HepG2 (cell line): ENCODE data around the gene UNC93A. TPM values are rescaled to one million over a fixed set of nuclear protein-coding genes. Genes with fewer than 3 reads are reported as not detected.

Experiments used
- ATAC-seq: fragments of 200-7000 bp; cut with Tn5 transposase; 3 replicates; pipeline ENCODE4 v1.9.1; 2020; ENCODE audit warnings: mild to moderate bottlenecking, moderate library complexity
- BruUV-seq: library from RNA; stranded (reverse); fragments of 400-500 nt; replicated peaks from 2 replicates; lab custom pipeline; 2021; lab: Mats Ljungman, UMichigan
- CTCF ChIA-PET: fragments of 300-600 bp; formaldehyde crosslinking; extraction: SDS; loops from one replicate; lab custom pipeline; 2021; ENCODE audit warnings: low total read pairs, inconsistent platforms, low intra/inter-chr PET ratio; lab: Yijun Ruan, JAX
- POLR2A ChIA-PET: fragments of 350-600 bp; sonication (Branson Sonifier 250); formaldehyde crosslinking; loops from one replicate; lab custom pipeline; 2020; ENCODE audit warnings: antibody characterized with exemption, inconsistent platforms; lab: Yijun Ruan, JAX
- DNase-seq: peaks from one replicate; pipeline ENCODE4 v3.0.0-alpha.2; 2015; ENCODE audit warnings: low spot score
- FAIRE-seq: peaks from 3 replicates; lab custom pipeline; 2011; peaks lifted over from hg19 to GRCh38; lab: Jason Lieb, UNC
- H2AFZ ChIP-seq: one replicate; pipeline ENCODE4 v1.6.1; 2011; ENCODE audit warnings: low read length, inconsistent platforms
- H3K27ac ChIP-seq: fragments of 300-600 bp; 3 replicates; pipeline ENCODE4 v1.8.0; 2011; ENCODE audit warnings: mixed run types, mild to moderate bottlenecking, mixed read lengths, low read length, inconsistent platforms; ENCODE audit not compliant: insufficient read depth; ENCODE audit errors: extremely low read length
- H3K27me3 ChIP-seq, 2 experiments: fragments of 200-600 bp in 1 of 2; 2 replicates in 1 of 2; 3 replicates in 1 of 2; pipeline versions ENCODE4 v1.6.0 to v1.8.0; 2011; ENCODE audit warnings: low read length in 2 of 2, mild to moderate bottlenecking in 2 of 2, moderate library complexity in 2 of 2, inconsistent platforms in 1 of 2; ENCODE audit not compliant: insufficient read depth in 2 of 2, control insufficient read depth in 1 of 2
- H3K36me3 ChIP-seq, 2 experiments: fragments of 200-600 bp in 1 of 2; replicated peaks in 1 of 2; 2 replicates in 1 of 2; 3 replicates in 1 of 2; pipeline versions ENCODE4 v1.5.1 to v1.8.0; 2011; ENCODE audit warnings: low read length in 2 of 2, inconsistent platforms in 1 of 2; ENCODE audit not compliant: insufficient read depth in 2 of 2, control insufficient read depth in 1 of 2
- H3K4me1 ChIP-seq: 2 replicates; pipeline ENCODE4 v1.5.1; 2012; ENCODE audit warnings: low read length, inconsistent platforms; ENCODE audit not compliant: insufficient read depth
- H3K4me2 ChIP-seq: 2 replicates; pipeline ENCODE4 v1.6.0; 2011; ENCODE audit warnings: low read depth, low read length, inconsistent platforms
- H3K4me3 ChIP-seq, 3 experiments: fragments of 200-600 bp in 1 of 3; sonication (generic), shearing (Covaris generic) in 1 of 3; replicated peaks in 1 of 3; 2 replicates each; pipeline ENCODE4 v1.5.1; 2011 to 2016; ENCODE audit warnings: low read length in 3 of 3, inconsistent platforms in 2 of 3, low read depth in 2 of 3, mild to moderate bottlenecking in 2 of 3, control low read depth in 1 of 3, mixed read lengths in 1 of 3; ENCODE audit not compliant: insufficient read depth in 1 of 3
- H3K79me2 ChIP-seq: one replicate; pipeline ENCODE4 v1.6.1; 2011; ENCODE audit warnings: low read length, inconsistent platforms; ENCODE audit not compliant: insufficient read depth
- H3K9ac ChIP-seq: 2 replicates; pipeline ENCODE4 v1.6.0; 2011; ENCODE audit warnings: mild to moderate bottlenecking, low read depth, low read length, inconsistent platforms; ENCODE audit not compliant: insufficient read depth
- H3K9me3 ChIP-seq: 2 replicates; pipeline ENCODE4 v1.5.1; 2012; ENCODE audit warnings: mild to moderate bottlenecking, low read length
- H4K20me1 ChIP-seq: 2 replicates; pipeline ENCODE4 v1.6.0; 2011; ENCODE audit warnings: inconsistent platforms, mild to moderate bottlenecking, low read length, moderate library complexity; ENCODE audit not compliant: insufficient read depth
- HBP1 ChIP-seq: IDR thresholded peaks from 2 replicates; pipeline ENCODE4 v1.6.1; 2016; ENCODE audit warnings: low read depth, control low read depth
- PREB ChIP-seq: sonication (generic); formaldehyde crosslinking; IDR thresholded peaks from 2 replicates; pipeline ENCODE4 v1.4.0; 2020; ENCODE audit warnings: missing genetic modification reagents
- SNAPC2 ChIP-seq: sonication (generic); formaldehyde crosslinking; IDR thresholded peaks from 2 replicates; pipeline ENCODE4 v1.8.1; 2022; ENCODE audit warnings: mild to moderate bottlenecking, missing genetic modification reagents
- ZNF124 ChIP-seq: sonication (generic); formaldehyde crosslinking; IDR thresholded peaks from 2 replicates; pipeline ENCODE4 v1.4.0; 2020; ENCODE audit warnings: missing genetic modification reagents
- ZNF660 ChIP-seq: sonication (generic); formaldehyde crosslinking; IDR thresholded peaks from 2 replicates; pipeline ENCODE4 v1.5.1; 2020; ENCODE audit warnings: mild to moderate bottlenecking, low read depth, missing genetic modification reagents, borderline replicate concordance
- ZNF687 ChIP-seq: sonication (generic); formaldehyde crosslinking; IDR thresholded peaks from 2 replicates; pipeline ENCODE4 v1.5.1; 2020; ENCODE audit warnings: mild to moderate bottlenecking, missing genetic modification reagents, moderate library complexity
- WGBS: methylation state at CpG from one replicate; pipeline ENCODE4 v1.1.6; 2017; ENCODE audit warnings: low lambda C conversion rate; 5-methylcytosine and 5-hydroxymethylcytosine counted together
- in situ Hi-C: cut with HindIII; loops from 2 replicates; pipeline ENCODE4 v1.10.0; 2017; ENCODE audit warnings: low pct_unique_long_range_greater_than_20kb; ENCODE audit not compliant: extremely low pct_ligation_motif_present
- intact Hi-C: fragments of 100-400 bp; cut with micrococcal nuclease; formaldehyde crosslinking; loops from one replicate; pipeline ENCODE4 v1.10.0; 2022; ENCODE audit not compliant: unreplicated experiment
- polyA plus RNA-seq, 8 experiments: library from polyadenylated mRNA; depleted of rRNA in 3 of 8; stranded (reverse) in 7 of 8; unstranded in 1 of 8; fragments of >200 nt; fragmentation: Illumina TruSeq in 4 of 8; extraction: Trizol in 4 of 8; gene quantifications; 2 replicates each; pipeline versions ENCODE4 v1.2.1 to v1.2.3, GENCODE V29; 2011 to 2016; ENCODE audit warnings: low read depth in 4 of 8, missing spikeins in 1 of 8, mixed read lengths in 1 of 8; ENCODE audit not compliant: insufficient read depth in 1 of 8
- total RNA-seq, 5 experiments: library from RNA; depleted of rRNA; stranded (reverse); fragments of >200 nt; fragmentation: Illumina TruSeq; extraction: Trizol; gene quantifications; 2 replicates each; pipeline ENCODE4 v1.2.3, GENCODE V29; 2016; ENCODE audit warnings: low read depth in 1 of 5
- TF ChIP-seq, protein P1 (sequence below), 2 experiments: sonication (generic) in 1 of 2; formaldehyde crosslinking in 1 of 2; IDR thresholded peaks; 2 replicates each; pipeline versions ENCODE4 v1.6.1 to v1.9.0; 2014 to 2022; ENCODE audit warnings: antibody characterized with exemption in 1 of 2, borderline replicate concordance in 1 of 2, inconsistent platforms in 1 of 2, low read depth in 1 of 2, missing genetic modification reagents in 1 of 2

UNC93A gene
- total and polyA plus RNA-seq, 2 of the 13 experiments (the other 11 are each of a cell fraction or from before 2014, with no cell fraction given) = 11.0 to 42.7 TPM

GRCh38 chr6:167324111-167324510, 33.0 kb downstream of the UNC93A start (continued):
- TF ChIP-seq, protein P1, sequence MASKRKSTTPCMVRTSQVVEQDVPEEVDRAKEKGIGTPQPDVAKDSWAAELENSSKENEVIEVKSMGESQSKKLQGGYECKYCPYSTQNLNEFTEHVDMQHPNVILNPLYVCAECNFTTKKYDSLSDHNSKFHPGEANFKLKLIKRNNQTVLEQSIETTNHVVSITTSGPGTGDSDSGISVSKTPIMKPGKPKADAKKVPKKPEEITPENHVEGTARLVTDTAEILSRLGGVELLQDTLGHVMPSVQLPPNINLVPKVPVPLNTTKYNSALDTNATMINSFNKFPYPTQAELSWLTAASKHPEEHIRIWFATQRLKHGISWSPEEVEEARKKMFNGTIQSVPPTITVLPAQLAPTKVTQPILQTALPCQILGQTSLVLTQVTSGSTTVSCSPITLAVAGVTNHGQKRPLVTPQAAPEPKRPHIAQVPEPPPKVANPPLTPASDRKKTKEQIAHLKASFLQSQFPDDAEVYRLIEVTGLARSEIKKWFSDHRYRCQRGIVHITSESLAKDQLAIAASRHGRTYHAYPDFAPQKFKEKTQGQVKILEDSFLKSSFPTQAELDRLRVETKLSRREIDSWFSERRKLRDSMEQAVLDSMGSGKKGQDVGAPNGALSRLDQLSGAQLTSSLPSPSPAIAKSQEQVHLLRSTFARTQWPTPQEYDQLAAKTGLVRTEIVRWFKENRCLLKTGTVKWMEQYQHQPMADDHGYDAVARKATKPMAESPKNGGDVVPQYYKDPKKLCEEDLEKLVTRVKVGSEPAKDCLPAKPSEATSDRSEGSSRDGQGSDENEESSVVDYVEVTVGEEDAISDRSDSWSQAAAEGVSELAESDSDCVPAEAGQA (IDR thresholded peaks at IDR 0.05; ENCODE audit: low read depth) = no peak
- TF ChIP-seq, protein P1 (CRISPR knock-in tag; IDR thresholded peaks at IDR 0.05; ENCODE audit: borderline replicate concordance) = no peak
- TF ChIP-seq ZNF124 (CRISPR knock-in tag) = no peak
- no peak for TF ChIP-seq ZNF660 (CRISPR knock-in tag)
- TF ChIP-seq SNAPC2 (CRISPR knock-in tag) = no peak
- TF ChIP-seq PREB (CRISPR knock-in tag) = no peak
- TF ChIP-seq, all 625 proteins: peak for 0

GRCh38 chr6:167325766-167326165, 34.7 kb downstream of the UNC93A start:
- in situ Hi-C loops (no loop called here), intact Hi-C loops (no loop called here)
- no peak overlapping the region for H3K9ac ChIP-seq
- no peak overlapping the region for H3K27ac ChIP-seq
- H3K4me1 ChIP-seq = peaks cover 39% of the 10 kb centered on the region
- no peaks in the 10 kb centered on the region for H3K9me3 ChIP-seq
- no peak overlapping the region for H3K4me2 ChIP-seq
- no TSS peak for BruUV-seq
- DNase-seq = no peak
- no peak for ATAC-seq
- CTCF ChIA-PET = no interaction called here
- POLR2A ChIA-PET = interaction anchor here (1.1 to 2.5 kb wide), 2 partner anchors 16 kb away, joined by 5 to 10 read pairs; no protein-coding TSS in a partner anchor
- WGBS = 95% methylated on average over 13 of the region's 13 CpGs
- H4K20me1 ChIP-seq = no peaks in the 10 kb centered on the region
- no peaks in the 10 kb centered on the region for H3K36me3 ChIP-seq
- H2AFZ ChIP-seq = no peak overlapping the region
- H3K27me3 ChIP-seq = no peaks in the 10 kb centered on the region
- no peak for FAIRE-seq
- no peak overlapping the region for H3K4me3 ChIP-seq
- H3K79me2 ChIP-seq = no peaks in the 10 kb centered on the region
- TF ChIP-seq HBP1 (CRISPR knock-in tag) (no peak), ZNF687 (CRISPR knock-in tag) (peak; percentile 34)
